GM12878 (cell line): ENCODE measurements around the gene MICALL2. TPM values are rescaled to one million over a fixed set of nuclear protein-coding genes. Genes with fewer than 3 reads are reported as not detected.

Experiments
- ATAC-seq: fragments of 200-7000 bp; cut with Tn5 transposase; 3 replicates; pipeline ENCODE4 v1.9.1; 2020; ENCODE audit warnings: mild to moderate bottlenecking, moderate library complexity
- BruUV-seq: library from RNA; stranded (reverse); fragments of 400-500 nt; replicated peaks from 2 replicates; lab custom pipeline; 2021; lab: Mats Ljungman, UMichigan
- CTCF ChIA-PET: fragments of 300-600 bp; sonication (Branson Sonifier 250); formaldehyde crosslinking; extraction: SDS; loops from one replicate; lab custom pipeline; 2021; ENCODE audit warnings: inconsistent platforms; lab: Yijun Ruan, JAX
- POLR2A ChIA-PET: fragments of 350-600 bp; formaldehyde crosslinking; extraction: SDS; loops from one replicate; lab custom pipeline; 2021; ENCODE audit warnings: inconsistent platforms; lab: Charles Lee
- RAD21 ChIA-PET: fragments of 300-600 bp; sonication (Branson Sonifier 250); formaldehyde crosslinking; loops from one replicate; lab custom pipeline; 2023; ENCODE audit warnings: antibody characterized with exemption; ENCODE audit not compliant: unreplicated experiment; lab: Charles Lee
- SMC1A ChIA-PET: fragments of 300-600 bp; sonication (Branson Sonifier 250); formaldehyde crosslinking; loops from one replicate; lab custom pipeline; 2023; ENCODE audit not compliant: unreplicated experiment, uncharacterized antibody; lab: Charles Lee
- DNase-seq: peaks from one replicate; pipeline ENCODE4 v3.0.0-alpha.2; 2011; ENCODE audit warnings: low read depth, low spot score
- FAIRE-seq: peaks from 3 replicates; lab custom pipeline; 2011; peaks lifted over from hg19 to GRCh38; lab: Jason Lieb, UNC
- H2AFZ ChIP-seq: 2 replicates; pipeline ENCODE4 v1.6.0; 2011; ENCODE audit warnings: low read depth, low read length, control low read depth; ENCODE audit not compliant: control insufficient read depth
- H3K27ac ChIP-seq: 2 replicates; pipeline ENCODE4 v1.5.1; 2011; ENCODE audit warnings: control low read depth; ENCODE audit not compliant: control insufficient read depth, insufficient read depth
- H3K27me3 ChIP-seq, 2 experiments: replicated peaks in 1 of 2; 2 replicates each; pipeline versions ENCODE4 v1.6.0 to v1.6.1; 2011; ENCODE audit warnings: low read length in 1 of 2; ENCODE audit not compliant: control insufficient read depth in 2 of 2, insufficient read depth in 2 of 2
- H3K36me3 ChIP-seq, 2 experiments: 2 replicates each; pipeline ENCODE4 v1.5.1; 2011; ENCODE audit warnings: low read length in 1 of 2; ENCODE audit not compliant: control insufficient read depth in 2 of 2, insufficient read depth in 2 of 2
- H3K4me1 ChIP-seq: 2 replicates; pipeline ENCODE4 v1.6.1; 2011; ENCODE audit warnings: mild to moderate bottlenecking, low read length, moderate library complexity, mixed read lengths; ENCODE audit not compliant: control insufficient read depth, insufficient read depth
- H3K4me2 ChIP-seq: 2 replicates; pipeline ENCODE4 v1.6.0; 2011; ENCODE audit warnings: control low read depth; ENCODE audit not compliant: control insufficient read depth, insufficient read depth
- H3K4me3 ChIP-seq: fragments of 200-600 bp; sonication (generic); 2 replicates; pipeline ENCODE4 v1.5.1; 2016
- H3K79me2 ChIP-seq: 2 replicates; pipeline ENCODE4 v1.6.0; 2011; ENCODE audit warnings: low read length; ENCODE audit not compliant: control insufficient read depth, insufficient read depth
- H3K9ac ChIP-seq: 2 replicates; pipeline ENCODE4 v1.8.0; 2011; ENCODE audit warnings: low read length, control low read depth, mixed read lengths; ENCODE audit not compliant: control insufficient read depth, insufficient read depth
- H3K9me3 ChIP-seq: replicated peaks from 3 replicates; pipeline ENCODE4 v1.5.1; 2011; ENCODE audit warnings: mild to moderate bottlenecking, low read length; ENCODE audit not compliant: control insufficient read depth, insufficient read depth
- H4K20me1 ChIP-seq: 2 replicates; pipeline ENCODE4 v1.6.0; 2011; ENCODE audit not compliant: control insufficient read depth, insufficient read depth
- BCL3 ChIP-seq: IDR thresholded peaks from 2 replicates; pipeline ENCODE4 v1.6.1; 2011; ENCODE audit warnings: borderline replicate concordance, low read depth, mild to moderate bottlenecking, moderate library complexity, low read length; ENCODE audit not compliant: insufficient read depth, poor library complexity, severe bottlenecking
- CBX5 ChIP-seq: sonication (generic); IDR thresholded peaks from 2 replicates; pipeline ENCODE4 v1.6.1; 2016; ENCODE audit warnings: low read depth, moderate library complexity, mild to moderate bottlenecking, inconsistent platforms
- HDAC2 ChIP-seq: fragments of 200-600 bp; sonication (generic); IDR thresholded peaks from 2 replicates; pipeline ENCODE4 v1.6.1; 2017
- JUND ChIP-seq: IDR thresholded peaks from 2 replicates; pipeline ENCODE4 v1.6.1; 2012; ENCODE audit warnings: low read depth, mild to moderate bottlenecking, low read length, improper control_type of control experiment, moderate library complexity
- RELB ChIP-seq: fragments of 450-650 bp; IDR thresholded peaks from 2 replicates; pipeline ENCODE4 v1.6.1; 2017; ENCODE audit warnings: low read depth, mild to moderate bottlenecking, moderate library complexity
- SKIL ChIP-seq: fragments of 450-650 bp; IDR thresholded peaks from 2 replicates; pipeline ENCODE4 v1.6.1; 2017; ENCODE audit warnings: mild to moderate bottlenecking, low read depth, inconsistent platforms; ENCODE audit not compliant: poor library complexity, severe bottlenecking
- USF1 ChIP-seq: IDR thresholded peaks from 2 replicates; pipeline ENCODE4 v1.6.1; 2011; ENCODE audit warnings: borderline replicate concordance, low read depth, mild to moderate bottlenecking, moderate library complexity, mixed read lengths, low read length; ENCODE audit not compliant: insufficient read depth; ENCODE audit errors: extremely low read length
- ZNF274 ChIP-seq: IDR thresholded peaks from one replicate; pipeline ENCODE4 v1.8.0; 2011; ENCODE audit not compliant: insufficient read length, insufficient read depth
- WGBS: methylation state at CpG from one replicate; pipeline ENCODE4 v1.1.6; 2016; ENCODE audit warnings: low lambda C conversion rate; ENCODE audit not compliant: insufficient replicate concordance, insufficient coverage; ENCODE audit errors: missing lambda C conversion rate; 5-methylcytosine and 5-hydroxymethylcytosine counted together
- in situ Hi-C: fragments of 300-500 bp; cut with MboI; formaldehyde crosslinking; loops from 9 replicates; pipeline ENCODE4 v1.14.3; 2018; ENCODE audit warnings: mixed read lengths
- intact Hi-C: fragments of 100-400 bp; cut with micrococcal nuclease; formaldehyde crosslinking; loops from one replicate; pipeline ENCODE4 v1.14.2; 2022; ENCODE audit not compliant: unreplicated experiment
- polyA plus RNA-seq, 11 experiments: library from polyadenylated mRNA; depleted of rRNA in 4 of 11; unstranded in 6 of 11; stranded (reverse) in 5 of 11; fragments of >200 nt; fragmentation: Nextera tagmentation in 4 of 11; fragmentation: Illumina TruSeq in 1 of 11; extraction: Ambion mirVana in 4 of 11; extraction: Trizol in 1 of 11; gene quantifications; 1 replicate in 1 of 11; 2 replicates in 10 of 11; pipeline versions ENCODE4 v1.2.1 to v1.2.3, GENCODE V29; 2011 to 2016; ENCODE audit warnings: inconsistent platforms in 2 of 11, missing spikeins in 2 of 11, low read depth in 1 of 11
- total RNA-seq, 4 experiments: library from RNA; depleted of rRNA in 3 of 4; stranded (reverse); fragments of >200 nt in 3 of 4; fragmentation: Illumina TruSeq in 1 of 4; extraction: Trizol in 1 of 4; gene quantifications; 2 replicates each; pipeline versions ENCODE4 v1.2.1 to v1.2.3, GENCODE V29; 2013 to 2021
- TF ChIP-seq, protein P1 (sequence below): IDR thresholded peaks from 2 replicates; pipeline ENCODE4 v1.6.1; 2012; ENCODE audit warnings: low read depth, low read length, improper control_type of control experiment

The MICALL2 gene
- total and polyA plus RNA-seq, 10 of the 15 experiments (the other 5 are each of a cell fraction or from before 2014, with no cell fraction given), result 0.04 to 1.7 (median 0.83) TPM; not detected in 3

GRCh38 chr7:1454542-1454941 lies 4.7 kb downstream of the MICALL2 start:
- Histone ChIP-seq H3K36me3 (no peaks in the 10 kb centered on the region), H3K27me3 (no peaks in the 10 kb centered on the region; a peak in 1 of 4 replicates), H3K4me1 (peaks cover 8% of the 10 kb centered on the region), H2AFZ (no peak overlapping the region), H3K79me2 (no peaks in the 10 kb centered on the region), H3K4me2 (no peak overlapping the region), H3K27ac (no peak overlapping the region), H4K20me1 (no peaks in the 10 kb centered on the region), H3K4me3 (no peak overlapping the region), H3K9ac (no peak overlapping the region), H3K9me3 (no peaks in the 10 kb centered on the region)
- in situ Hi-C loops (no loop called here), intact Hi-C loops (no loop called here)
- no peak for ATAC-seq
- ChIA-PET CTCF (no interaction called here), SMC1A (no interaction called here), POLR2A (no interaction called here), RAD21 (no interaction called here)
- 33% methylated on average over 14 of the region's 14 CpGs for WGBS
- no peak for TF ChIP-seq BCL3
- no TSS peak for BruUV-seq
- DNase-seq, result no peak
- no peak for FAIRE-seq

- CTCF ChIA-PET, result interaction anchor here (0.7 kb wide), 1 partner anchor 13 kb away, joined by 3 read pairs; no protein-coding TSS in a partner anchor
- H3K4me3 ChIP-seq, result no peak overlapping the region
- 41% methylated on average over 19 of the region's 19 CpGs for WGBS
- intact Hi-C loops (no loop called here), in situ Hi-C loops (no loop called here)
- no peaks in the 10 kb centered on the region for H3K79me2 ChIP-seq
- SMC1A ChIA-PET, result no interaction called here
- H3K4me2 ChIP-seq, result no peak overlapping the region
- no peaks in the 10 kb centered on the region for H3K9me3 ChIP-seq
- FAIRE-seq (no peak), ATAC-seq (no peak), DNase-seq (no peak)
- no peaks in the 10 kb centered on the region for H3K36me3 ChIP-seq
- H3K4me1 ChIP-seq, result no peaks in the 10 kb centered on the region
- no peak overlapping the region for H3K27ac ChIP-seq
- BruUV-seq, result no TSS peak
- POLR2A ChIA-PET, result no interaction called here
- RAD21 ChIA-PET, result no interaction called here
- H3K27me3 ChIP-seq, result no peaks in the 10 kb centered on the region; a peak in 1 of 4 replicates
- no peak overlapping the region for H3K9ac ChIP-seq
- no peaks in the 10 kb centered on the region for H4K20me1 ChIP-seq
- no peak overlapping the region for H2AFZ ChIP-seq
- TF ChIP-seq RELB (no peak), JUND (no peak), HDAC2 (no peak), USF1 (no peak), ZNF274 (no peak), SKIL (no peak), CBX5 (no peak)
- TF ChIP-seq, protein P1, sequence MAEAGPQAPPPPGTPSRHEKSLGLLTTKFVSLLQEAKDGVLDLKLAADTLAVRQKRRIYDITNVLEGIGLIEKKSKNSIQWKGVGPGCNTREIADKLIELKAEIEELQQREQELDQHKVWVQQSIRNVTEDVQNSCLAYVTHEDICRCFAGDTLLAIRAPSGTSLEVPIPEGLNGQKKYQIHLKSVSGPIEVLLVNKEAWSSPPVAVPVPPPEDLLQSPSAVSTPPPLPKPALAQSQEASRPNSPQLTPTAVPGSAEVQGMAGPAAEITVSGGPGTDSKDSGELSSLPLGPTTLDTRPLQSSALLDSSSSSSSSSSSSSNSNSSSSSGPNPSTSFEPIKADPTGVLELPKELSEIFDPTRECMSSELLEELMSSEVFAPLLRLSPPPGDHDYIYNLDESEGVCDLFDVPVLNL, result no peak
Observed at GRCh38 chr7:1452205-1452604, 7.1 kb downstream of the MICALL2 start.
